SK-N-SH treated with all-trans-retinoic acid at 6 μM for 48 hours (cell line): ENCODE measurements around the gene HOGA1.

Source experiments
- ATAC-seq: fragments of 200-7000 bp; cut with Tn5 transposase; 3 replicates; pipeline ENCODE4 v1.9.1; 2020; ENCODE audit warnings: mild to moderate bottlenecking, moderate library complexity
- BACH2 ChIP-seq: fragments of 250-450 bp; sonication (Bioruptor Pico); IDR thresholded peaks from 2 replicates; pipeline ENCODE4 v1.9.0; 2021; ENCODE audit warnings: mild to moderate bottlenecking, borderline replicate concordance
- CREB5 ChIP-seq: fragments of 250-450 bp; sonication (Bioruptor Pico); IDR thresholded peaks from 2 replicates; pipeline ENCODE4 v1.5.1; 2020; ENCODE audit warnings: low read depth, mild to moderate bottlenecking, moderate library complexity
- CSDC2 ChIP-seq: fragments of 250-450 bp; sonication (Bioruptor Pico); IDR thresholded peaks from 2 replicates; pipeline ENCODE4 v1.5.0; 2020; ENCODE audit warnings: mild to moderate bottlenecking, moderate library complexity
- CSRNP3 ChIP-seq: fragments of 250-450 bp; sonication (Bioruptor Pico); IDR thresholded peaks from 2 replicates; pipeline ENCODE4 v1.5.1; 2021; ENCODE audit warnings: mild to moderate bottlenecking, moderate library complexity
- ESRRG ChIP-seq: fragments of 250-450 bp; sonication (Bioruptor Pico); IDR thresholded peaks from 2 replicates; pipeline ENCODE4 v1.6.1; 2021; ENCODE audit warnings: mild to moderate bottlenecking
- GLIS3 ChIP-seq: fragments of 250-450 bp; sonication (Bioruptor Pico); IDR thresholded peaks from 2 replicates; pipeline ENCODE4 v1.5.0; 2020; ENCODE audit warnings: mild to moderate bottlenecking, moderate library complexity
- OSR1 ChIP-seq: fragments of 250-450 bp; sonication (Bioruptor Pico); IDR thresholded peaks from 2 replicates; pipeline ENCODE4 v1.8.0; 2022; ENCODE audit warnings: moderate library complexity, mild to moderate bottlenecking, inconsistent platforms
- PPARA ChIP-seq: fragments of 250-450 bp; sonication (Bioruptor Pico); IDR thresholded peaks from 2 replicates; pipeline ENCODE4 v1.5.0; 2020; ENCODE audit warnings: mild to moderate bottlenecking, borderline replicate concordance
- RARB ChIP-seq: fragments of 250-450 bp; sonication (Bioruptor Pico); IDR thresholded peaks from 2 replicates; pipeline ENCODE4 v1.8.0; 2021; ENCODE audit warnings: mild to moderate bottlenecking, moderate library complexity
- TCF4 ChIP-seq: fragments of 250-450 bp; sonication (Bioruptor Pico); IDR thresholded peaks from 2 replicates; pipeline ENCODE4 v1.8.0; 2021; ENCODE audit warnings: mild to moderate bottlenecking, moderate library complexity, borderline replicate concordance
- TOX ChIP-seq: fragments of 250-450 bp; sonication (Bioruptor Pico); IDR thresholded peaks from 2 replicates; pipeline ENCODE4 v1.8.0; 2021; ENCODE audit warnings: mild to moderate bottlenecking, moderate library complexity, borderline replicate concordance
- ZFP3 ChIP-seq: fragments of 250-450 bp; sonication (Bioruptor Pico); IDR thresholded peaks from 2 replicates; pipeline ENCODE4 v1.5.0; 2020; ENCODE audit warnings: mild to moderate bottlenecking, moderate library complexity
- ZFP30 ChIP-seq: fragments of 450-650 bp; formaldehyde crosslinking; IDR thresholded peaks from 2 replicates; pipeline ENCODE4 v1.5.0; 2022; ENCODE audit warnings: mild to moderate bottlenecking, moderate library complexity
- ZNF565 ChIP-seq: fragments of 450-650 bp; formaldehyde crosslinking; conservative IDR thresholded peaks from 2 replicates; pipeline ENCODE4 v1.5.0; 2020; ENCODE audit warnings: low read depth, mild to moderate bottlenecking, moderate library complexity
- ZNF70 ChIP-seq: fragments of 450-650 bp; formaldehyde crosslinking; IDR thresholded peaks from 2 replicates; pipeline ENCODE4 v1.5.0; 2020; ENCODE audit warnings: mild to moderate bottlenecking, moderate library complexity
- ZNF8 ChIP-seq: fragments of 450-650 bp; formaldehyde crosslinking; IDR thresholded peaks from 2 replicates; pipeline ENCODE4 v1.5.0; 2020; ENCODE audit warnings: mild to moderate bottlenecking, moderate library complexity
- TF ChIP-seq, protein P1 (sequence below): fragments of 250-450 bp; sonication (Bioruptor Pico); IDR thresholded peaks from 2 replicates; pipeline ENCODE4 v1.8.0; 2020; ENCODE audit warnings: mild to moderate bottlenecking, moderate library complexity, borderline replicate concordance
- TF ChIP-seq, protein P2 (sequence below): fragments of 250-450 bp; sonication (Bioruptor Pico); IDR thresholded peaks from 2 replicates; pipeline ENCODE4 v1.8.0; 2021; ENCODE audit warnings: low read depth, mild to moderate bottlenecking, moderate library complexity, borderline replicate concordance

HOGA1 gene

DNA sequence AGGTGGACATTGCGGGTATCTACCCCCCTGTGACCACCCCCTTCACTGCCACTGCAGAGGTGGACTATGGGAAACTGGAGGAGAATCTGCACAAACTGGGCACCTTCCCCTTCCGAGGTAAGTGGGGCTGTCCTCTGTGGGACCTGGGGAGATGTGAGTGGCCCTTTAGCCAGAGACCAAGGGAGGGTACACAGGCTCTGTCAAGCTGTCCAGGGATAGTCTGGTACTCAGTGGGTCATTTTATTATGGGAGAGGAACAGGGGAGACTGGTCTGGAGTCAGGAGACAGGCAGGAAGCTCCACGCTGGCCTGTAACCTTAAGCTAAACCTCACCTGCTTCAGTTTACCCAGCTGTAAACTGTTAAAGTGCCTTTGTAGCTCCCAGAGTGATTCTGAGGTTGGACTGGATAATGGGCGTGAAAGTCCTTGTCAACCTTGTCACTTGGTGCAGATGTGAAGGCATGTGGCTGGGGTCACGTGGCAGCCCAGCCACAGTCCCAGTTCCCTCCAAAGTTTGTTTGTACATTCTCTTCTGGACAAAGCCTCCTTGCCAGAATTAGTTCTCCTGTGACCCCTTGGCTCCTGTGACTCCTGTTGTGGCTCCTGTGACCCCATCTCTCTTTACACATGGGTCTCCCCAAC lies 729 bp downstream of the HOGA1 start:
- TF ChIP-seq, protein P1, sequence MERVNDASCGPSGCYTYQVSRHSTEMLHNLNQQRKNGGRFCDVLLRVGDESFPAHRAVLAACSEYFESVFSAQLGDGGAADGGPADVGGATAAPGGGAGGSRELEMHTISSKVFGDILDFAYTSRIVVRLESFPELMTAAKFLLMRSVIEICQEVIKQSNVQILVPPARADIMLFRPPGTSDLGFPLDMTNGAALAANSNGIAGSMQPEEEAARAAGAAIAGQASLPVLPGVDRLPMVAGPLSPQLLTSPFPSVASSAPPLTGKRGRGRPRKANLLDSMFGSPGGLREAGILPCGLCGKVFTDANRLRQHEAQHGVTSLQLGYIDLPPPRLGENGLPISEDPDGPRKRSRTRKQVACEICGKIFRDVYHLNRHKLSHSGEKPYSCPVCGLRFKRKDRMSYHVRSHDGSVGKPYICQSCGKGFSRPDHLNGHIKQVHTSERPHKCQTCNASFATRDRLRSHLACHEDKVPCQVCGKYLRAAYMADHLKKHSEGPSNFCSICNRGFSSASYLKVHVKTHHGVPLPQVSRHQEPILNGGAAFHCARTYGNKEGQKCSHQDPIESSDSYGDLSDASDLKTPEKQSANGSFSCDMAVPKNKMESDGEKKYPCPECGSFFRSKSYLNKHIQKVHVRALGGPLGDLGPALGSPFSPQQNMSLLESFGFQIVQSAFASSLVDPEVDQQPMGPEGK (CRISPR knock-in tag): no peak
- no peak for TF ChIP-seq ZFP30 (CRISPR knock-in tag)
- TF ChIP-seq CSDC2 (CRISPR knock-in tag): no peak
- no peak for TF ChIP-seq RARB (CRISPR knock-in tag)
- no peak for TF ChIP-seq OSR1
- no peak for TF ChIP-seq GLIS3 (CRISPR knock-in tag)
- TF ChIP-seq TCF4 (CRISPR knock-in tag): no peak
- no peak for TF ChIP-seq CSRNP3 (CRISPR knock-in tag)
- TF ChIP-seq ESRRG (CRISPR knock-in tag): no peak
- TF ChIP-seq, protein P2, sequence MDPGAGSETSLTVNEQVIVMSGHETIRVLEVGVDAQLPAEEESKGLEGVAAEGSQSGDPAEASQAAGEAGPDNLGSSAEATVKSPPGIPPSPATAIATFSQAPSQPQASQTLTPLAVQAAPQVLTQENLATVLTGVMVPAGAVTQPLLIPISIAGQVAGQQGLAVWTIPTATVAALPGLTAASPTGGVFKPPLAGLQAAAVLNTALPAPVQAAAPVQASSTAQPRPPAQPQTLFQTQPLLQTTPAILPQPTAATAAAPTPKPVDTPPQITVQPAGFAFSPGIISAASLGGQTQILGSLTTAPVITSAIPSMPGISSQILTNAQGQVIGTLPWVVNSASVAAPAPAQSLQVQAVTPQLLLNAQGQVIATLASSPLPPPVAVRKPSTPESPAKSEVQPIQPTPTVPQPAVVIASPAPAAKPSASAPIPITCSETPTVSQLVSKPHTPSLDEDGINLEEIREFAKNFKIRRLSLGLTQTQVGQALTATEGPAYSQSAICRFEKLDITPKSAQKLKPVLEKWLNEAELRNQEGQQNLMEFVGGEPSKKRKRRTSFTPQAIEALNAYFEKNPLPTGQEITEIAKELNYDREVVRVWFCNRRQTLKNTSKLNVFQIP (CRISPR knock-in tag): no peak
- no peak for TF ChIP-seq ZNF70
- TF ChIP-seq, all 23 proteins: peak for 0
- no peak for ATAC-seq

DNA sequence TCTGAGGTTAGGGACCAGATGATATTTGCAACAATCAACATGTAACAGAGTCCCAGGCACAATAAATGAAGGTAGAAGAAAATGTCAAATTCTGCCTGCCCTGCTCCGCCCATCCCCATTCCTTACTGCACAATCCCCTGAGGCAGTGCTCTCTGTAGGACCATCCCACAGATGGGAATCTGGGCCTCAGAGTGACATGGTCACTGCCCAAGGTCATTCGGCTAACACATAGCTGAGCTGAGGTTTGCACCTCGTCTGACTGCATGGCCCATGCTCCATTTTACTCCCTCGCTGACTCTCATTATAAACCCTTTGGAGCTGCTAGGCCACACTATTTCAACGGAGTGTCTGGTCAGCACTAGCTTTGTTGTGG lies 1.2 kb downstream of the HOGA1 start:
- TF ChIP-seq TOX: no peak
- no peak for TF ChIP-seq CREB5 (CRISPR knock-in tag)
- no peak for TF ChIP-seq CSDC2 (CRISPR knock-in tag)
- TF ChIP-seq ZNF70: no peak
- no peak for ATAC-seq

DNA sequence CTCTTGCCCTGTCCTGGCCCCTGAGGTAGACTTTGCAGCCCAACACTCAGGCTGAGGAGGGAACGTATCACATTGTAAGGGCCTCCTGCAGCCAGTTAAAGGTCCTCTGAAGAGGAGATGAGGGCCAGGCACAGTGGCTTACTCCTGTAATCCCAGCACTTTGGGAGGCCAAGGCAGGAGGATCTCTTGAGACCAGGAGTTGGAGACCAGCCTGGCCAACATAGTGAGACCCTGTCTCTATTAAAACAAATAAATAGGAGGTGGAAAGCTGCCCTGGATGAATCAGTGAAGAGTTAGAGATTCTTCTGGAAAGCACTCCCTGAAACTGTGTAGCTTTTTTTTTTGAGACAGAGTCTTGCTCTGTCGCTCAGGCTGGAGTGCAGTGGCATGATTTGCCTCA lies 3.0 kb downstream of the HOGA1 start:
- TF ChIP-seq TOX (no peak), PPARA (CRISPR knock-in tag) (no peak), OSR1 (no peak), ZNF70 (no peak), ZNF565 (CRISPR knock-in tag) (no peak), RARB (CRISPR knock-in tag) (no peak), ZFP3 (CRISPR knock-in tag) (no peak), CREB5 (CRISPR knock-in tag) (no peak), BACH2 (CRISPR knock-in tag) (no peak), ZFP30 (CRISPR knock-in tag) (no peak), CSRNP3 (CRISPR knock-in tag) (no peak), ZNF8 (no peak)
- TF ChIP-seq, protein P2 (CRISPR knock-in tag): no peak
- ATAC-seq: no peak
